ENCODE data around the gene ZNF780A. TPM values are rescaled to one million over a fixed set of nuclear protein-coding genes. Genes with fewer than 3 reads are reported as not detected.

Gene ZNF780A
- total and polyA plus RNA-seq, 2 donors (not counting 1 experiment from before 2014, with no cell fraction given), result 14.7 to 17.3 TPM

GRCh38 chr19:40023969-40024368 is 66.8 kb downstream of the ZNF780A start:
- Histone ChIP-seq H3K4me3 (replicated peaks in 1 of 4; ENCODE audit: control extremely low read depth in 1 of 4, insufficient read depth in 1 of 4, low read depth in 3 of 4, low read length in 4 of 4) (no peak overlapping the region), H4K20me1 (ENCODE audit: control insufficient read depth, extremely low read depth, insufficient read depth, low read length) (no peaks in the 10 kb centered on the region), H3K4me1 (ENCODE audit: control insufficient read depth, extremely low read depth, insufficient read depth, low read length) (no peaks in the 10 kb centered on the region), H3K27ac (ENCODE audit: insufficient read depth, low read length) (no peak overlapping the region), H3K9ac (ENCODE audit: insufficient read depth, low read length) (no peak overlapping the region), H3K79me2 (ENCODE audit: control insufficient read depth, insufficient read depth, low read length) (no peaks in the 10 kb centered on the region), H3K27me3 (ENCODE audit: control insufficient read depth, insufficient read depth, low read length) (no peaks in the 10 kb centered on the region), H2AFZ (ENCODE audit: low read length) (no peak overlapping the region), H3K4me2 (ENCODE audit: extremely low read depth, insufficient read depth, low read length) (no peak overlapping the region), H3K9me3 (ENCODE audit: control insufficient read depth, insufficient read depth, low read depth, low read length) (no peaks in the 10 kb centered on the region), H3K36me3 (ENCODE audit: control insufficient read depth, insufficient read depth, low read length) (no peaks in the 10 kb centered on the region)
- TF ChIP-seq EZH2 (IDR thresholded peaks at IDR 0.05; ENCODE audit: low read length, missing control alignments), result no peak
- no peak for TF ChIP-seq CTCF (conservative IDR thresholded peaks at IDR 0.05 in 1 of 2, IDR thresholded peaks at IDR 0.05 in 1 of 2; ENCODE audit: low read depth in 1 of 2, low read length in 2 of 2)
- DNase-seq (ENCODE audit: low read depth in 2 of 2), result no peak

Other genes with a start within 250 kb of the ZNF780A start
- 127 and 137 TPM in 2 replicates for gene FBL, start 244.6 kb downstream of the ZNF780A start, total RNA-seq
- gene FBL, start 244.6 kb downstream of the ZNF780A start, polyA plus RNA-seq, result 177 and 320 TPM in 2 replicates
- gene FCGBP, start 156.3 kb downstream of the ZNF780A start, total RNA-seq, result 0.33 and 0.51 TPM in 2 replicates
- 0.01 and 0.02 TPM in 2 replicates for gene FCGBP, start 156.3 kb downstream of the ZNF780A start, polyA plus RNA-seq
- 65.2 and 75.1 TPM in 2 replicates for gene PSMC4, start 119.8 kb downstream of the ZNF780A start, total RNA-seq
- gene PSMC4, start 119.8 kb downstream of the ZNF780A start, polyA plus RNA-seq, result 76.0 and 113 TPM in 2 replicates
- 10.5 and 15.7 TPM in 2 replicates for gene ZNF546, start 93.9 kb downstream of the ZNF780A start, total RNA-seq
- 1.0 and 1.6 TPM in 2 replicates for gene ZNF546, start 93.9 kb downstream of the ZNF780A start, polyA plus RNA-seq
- gene ZNF780B, start 34.7 kb downstream of the ZNF780A start, total RNA-seq, result 17.2 and 20.8 TPM in 2 replicates
- 8.9 TPM in 2 replicates for gene ZNF780B, start 34.7 kb downstream of the ZNF780A start, polyA plus RNA-seq
- 7.2 and 7.4 TPM in 2 replicates for gene MAP3K10, start 100.5 kb upstream of the ZNF780A start, total RNA-seq
- gene MAP3K10, start 100.5 kb upstream of the ZNF780A start, polyA plus RNA-seq, result 1.9 and 2.7 TPM in 2 replicates
- not detected in 2 replicates for gene TTC9B, start 127.4 kb upstream of the ZNF780A start, total RNA-seq
- gene TTC9B, start 127.4 kb upstream of the ZNF780A start, polyA plus RNA-seq, result not detected in 2 replicates
- 0.26 and 0.50 TPM in 2 replicates for gene CCNP, start 135.7 kb upstream of the ZNF780A start, total RNA-seq
- 0.07 and 0.16 TPM in 2 replicates for gene CCNP, start 135.7 kb upstream of the ZNF780A start, polyA plus RNA-seq
- gene AKT2, start 194.4 kb upstream of the ZNF780A start, total RNA-seq, result 58.3 and 76.0 TPM in 2 replicates
- gene AKT2, start 194.4 kb upstream of the ZNF780A start, polyA plus RNA-seq, result 81.5 and 104 TPM in 2 replicates